GM10248 (cell line): Measurements from ENCODE around the gene ST6GAL1.

ENCODE experiments used
- CTCF ChIA-PET: fragments of 300-600 bp; sonication (Branson Sonifier 250); formaldehyde crosslinking; extraction: SDS; loops from one replicate; lab custom pipeline; 2021; ENCODE audit warnings: antibody characterized with exemption; lab: Yijun Ruan, JAX
- POLR2A ChIA-PET: fragments of 350-650 bp; sonication (Branson Sonifier 250); formaldehyde crosslinking; extraction: SDS; loops from one replicate; lab custom pipeline; 2020; ENCODE audit warnings: antibody characterized with exemption; lab: Yijun Ruan, JAX
- DNase-seq: peaks from one replicate; pipeline ENCODE4 v3.0.0; 2012; ENCODE audit errors: extremely low spot score
- CTCF ChIP-seq: IDR thresholded peaks from 2 replicates; pipeline ENCODE4 v1.5.1; 2012; ENCODE audit warnings: mild to moderate bottlenecking, low read depth; ENCODE audit errors: extremely low read depth, missing control alignments, control extremely low read depth

Gene ST6GAL1

DNA sequence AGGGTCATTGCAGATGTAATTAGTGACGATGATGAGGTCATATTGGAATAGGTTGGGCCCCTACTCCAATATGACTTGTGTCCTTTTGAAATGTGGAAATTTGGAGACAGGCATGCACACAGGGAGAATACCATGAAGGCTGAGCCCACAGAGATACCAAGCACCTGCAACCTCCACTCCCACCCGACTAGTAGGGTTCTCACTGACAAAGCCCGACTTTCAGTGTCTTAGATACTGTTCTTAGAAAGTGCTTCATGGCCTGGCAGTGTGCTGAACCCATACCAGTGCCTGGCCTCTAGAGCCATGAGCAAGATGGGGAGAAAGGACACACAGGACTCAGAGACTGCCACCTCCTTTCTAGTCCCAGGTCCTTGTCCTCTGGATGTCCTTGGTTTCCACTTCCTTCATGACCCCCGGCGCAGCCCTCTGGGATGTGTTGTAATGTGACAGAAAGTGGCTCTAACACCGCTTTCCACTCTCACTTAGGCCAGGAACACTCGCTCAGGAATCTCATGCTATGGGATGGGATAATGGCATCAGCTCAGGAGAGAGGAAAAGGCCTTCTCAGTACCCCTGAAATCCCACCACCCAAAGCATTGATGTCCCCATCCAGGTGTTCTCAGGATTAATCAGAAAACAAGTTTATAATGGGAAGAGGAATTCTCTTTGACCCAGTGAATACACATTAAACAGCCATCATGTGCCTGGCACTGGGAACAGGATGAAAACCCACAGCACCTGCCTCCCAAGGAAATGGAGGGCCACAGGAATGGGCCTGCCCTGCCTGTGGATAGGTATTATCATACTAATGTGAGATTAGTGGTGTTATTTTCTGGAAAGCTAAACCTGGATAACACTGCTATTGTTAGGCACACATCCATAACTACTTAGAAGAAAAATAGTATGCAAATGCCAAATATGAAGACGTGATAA lies 149.0 kb downstream of the ST6GAL1 start:
- no peak for DNase-seq
- TF ChIP-seq CTCF: no peak
- POLR2A ChIA-PET: no interaction called here
- CTCF ChIA-PET: no interaction called here

GRCh38 chr3:187080799-187081450 lies 150.6 kb downstream of the ST6GAL1 start:
- ChIA-PET POLR2A (interaction anchor here (0.7 kb wide), 1 partner anchor 92 kb away, joined by 5 read pairs; no protein-coding TSS in a partner anchor), CTCF (interaction anchor here (0.7 to 1.4 kb wide), 3 partner anchors 13 to 16 kb away, joined by 3 to 4 read pairs (median 3); no protein-coding TSS in a partner anchor)
- no peak for DNase-seq
- no peak for TF ChIP-seq CTCF

DNA sequence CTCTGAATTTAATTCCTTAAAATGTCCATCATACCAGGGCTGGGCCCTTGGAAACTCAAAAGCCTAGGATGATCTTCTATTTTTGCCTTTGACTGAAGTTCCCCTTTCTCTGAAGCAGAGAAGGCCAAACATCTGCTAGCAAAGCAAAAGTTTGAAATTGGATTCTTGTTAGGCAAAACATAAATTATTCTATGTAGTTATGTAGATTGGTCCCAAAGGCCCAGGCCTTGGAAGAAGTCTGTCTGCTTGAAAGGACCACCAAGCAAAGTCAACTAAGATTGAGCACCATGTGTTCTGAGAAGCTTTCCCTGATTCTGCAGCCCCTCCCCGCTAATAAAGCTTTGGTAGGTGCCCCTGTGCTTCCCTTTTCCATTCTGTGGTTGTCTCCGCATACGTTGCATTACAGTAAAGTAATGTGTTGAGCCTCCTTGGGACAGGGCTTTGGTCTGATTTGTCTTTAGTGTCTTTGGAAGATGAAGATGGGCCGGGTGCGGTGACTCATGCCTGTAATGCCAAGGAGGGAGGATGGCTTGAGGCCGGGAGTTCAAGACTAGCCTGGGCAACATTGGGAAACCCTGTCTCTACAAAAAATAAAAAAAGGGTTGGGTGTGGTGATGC lies 152.5 kb downstream of the ST6GAL1 start:
- no peak for DNase-seq
- POLR2A ChIA-PET: interaction anchor here (0.6 kb wide), 1 partner anchor 32 kb away, joined by 5 read pairs; no protein-coding TSS in a partner anchor
- no peak for TF ChIP-seq CTCF
- CTCF ChIA-PET: no interaction called here

DNA sequence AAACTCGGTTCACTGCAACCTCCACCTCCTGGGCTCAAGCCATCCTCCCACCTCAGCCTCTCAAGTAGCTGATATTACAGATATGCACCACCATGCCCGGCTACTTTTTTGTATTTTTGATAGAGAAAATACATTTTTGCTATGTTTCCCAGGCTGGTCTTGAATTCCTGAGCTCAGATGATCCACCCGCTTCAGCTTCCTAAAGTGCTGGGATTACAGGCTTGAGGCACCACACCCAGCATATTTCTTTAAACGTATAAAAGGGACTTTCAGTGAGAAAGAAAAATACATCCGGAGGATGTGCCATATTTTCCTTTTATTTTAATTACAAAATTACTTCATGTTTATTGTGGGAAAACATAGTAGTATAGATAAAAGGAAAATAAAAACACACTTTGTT lies 153.8 kb downstream of the ST6GAL1 start:
- ChIA-PET CTCF (interaction anchor here (0.7 to 0.8 kb wide), 2 partner anchors 30 to 55 kb away, joined by 3 read pairs; partner anchors contain the start of gene RPL39L), POLR2A (no interaction called here)
- TF ChIP-seq CTCF: no peak
- no peak for DNase-seq

DNA sequence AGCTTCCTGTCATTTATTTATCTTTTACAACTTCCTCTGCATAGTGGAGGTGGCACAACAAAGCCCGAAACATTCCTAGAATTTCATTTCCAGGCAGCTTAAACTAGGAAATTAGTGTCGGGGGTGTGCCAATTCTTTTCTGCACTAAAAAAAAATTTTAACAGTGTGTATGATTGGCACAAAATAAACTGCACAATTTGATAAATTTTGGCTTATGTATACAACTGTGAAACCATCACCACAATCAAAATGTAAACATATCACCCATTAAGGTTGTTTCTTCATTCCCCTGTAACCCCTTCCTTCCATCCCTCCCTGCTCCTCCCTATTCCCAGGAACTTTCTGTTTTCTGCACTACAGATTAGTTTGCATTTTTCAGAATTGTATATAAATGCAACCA lies 154.3 kb downstream of the ST6GAL1 start:
- ChIA-PET CTCF (interaction anchor here (0.7 kb wide), 1 partner anchor 29 kb away, joined by 3 read pairs; no protein-coding TSS in a partner anchor), POLR2A (no interaction called here)
- DNase-seq: no peak
- TF ChIP-seq CTCF: no peak
